ENCODE results near the gene CDYL2. TPM values are rescaled to one million over a fixed set of nuclear protein-coding genes. Genes with fewer than 3 reads are reported as not detected.

CDYL2 gene
- total RNA-seq, 1 donor from 2014 or later = 2.9 TPM

DNA sequence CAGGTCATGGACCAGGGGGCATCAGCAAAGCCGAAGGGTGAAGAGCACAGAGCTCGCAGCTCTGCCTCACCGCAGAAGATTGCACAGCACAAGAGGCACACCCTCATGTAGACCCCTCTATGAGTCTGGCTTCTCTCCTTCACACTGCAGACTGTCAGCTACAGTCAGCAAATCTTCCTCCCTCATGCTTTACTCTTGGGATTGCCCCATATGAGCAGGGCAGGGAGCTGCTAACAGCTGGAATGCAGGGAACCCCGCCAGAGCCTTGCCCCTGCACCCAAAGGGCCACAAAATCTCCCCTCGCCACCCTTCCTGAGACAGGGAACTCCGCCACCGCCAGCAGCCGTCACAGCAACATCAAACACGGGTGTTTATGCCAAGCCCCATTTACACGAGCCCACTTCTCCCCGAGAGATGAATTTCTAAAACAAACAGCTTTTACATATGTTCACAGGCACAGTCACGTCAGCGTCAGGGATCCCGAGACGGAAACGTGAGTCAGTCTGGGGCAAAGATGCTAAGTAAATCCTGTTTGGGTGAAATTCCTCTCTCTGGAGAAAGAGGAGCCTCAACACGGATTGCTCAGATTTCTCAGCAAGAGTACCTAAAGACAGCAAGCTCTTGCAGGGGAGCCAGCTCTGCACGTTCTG is 121.9 kb downstream of the CDYL2 start:
- Histone ChIP-seq H3K9me3 (no peaks in the 10 kb centered on the region), H3K36me3 (peaks cover 0 to 10% of the 10 kb centered on the region in 2 donors), H3K27me3 (no peaks in the 10 kb centered on the region), H3K27ac (no peak overlapping the region), H3K4me1 (no peaks in the 10 kb centered on the region), H3K4me3 (no peak overlapping the region)
- TF ChIP-seq POLR2AphosphoS5 (IDR thresholded peaks at IDR 0.05; ENCODE audit: insufficient read depth in 1 of 2, low read depth in 1 of 2) (no peak), POLR2A (IDR thresholded peaks at IDR 0.05) (no peak)
- TF ChIP-seq, protein P1, sequence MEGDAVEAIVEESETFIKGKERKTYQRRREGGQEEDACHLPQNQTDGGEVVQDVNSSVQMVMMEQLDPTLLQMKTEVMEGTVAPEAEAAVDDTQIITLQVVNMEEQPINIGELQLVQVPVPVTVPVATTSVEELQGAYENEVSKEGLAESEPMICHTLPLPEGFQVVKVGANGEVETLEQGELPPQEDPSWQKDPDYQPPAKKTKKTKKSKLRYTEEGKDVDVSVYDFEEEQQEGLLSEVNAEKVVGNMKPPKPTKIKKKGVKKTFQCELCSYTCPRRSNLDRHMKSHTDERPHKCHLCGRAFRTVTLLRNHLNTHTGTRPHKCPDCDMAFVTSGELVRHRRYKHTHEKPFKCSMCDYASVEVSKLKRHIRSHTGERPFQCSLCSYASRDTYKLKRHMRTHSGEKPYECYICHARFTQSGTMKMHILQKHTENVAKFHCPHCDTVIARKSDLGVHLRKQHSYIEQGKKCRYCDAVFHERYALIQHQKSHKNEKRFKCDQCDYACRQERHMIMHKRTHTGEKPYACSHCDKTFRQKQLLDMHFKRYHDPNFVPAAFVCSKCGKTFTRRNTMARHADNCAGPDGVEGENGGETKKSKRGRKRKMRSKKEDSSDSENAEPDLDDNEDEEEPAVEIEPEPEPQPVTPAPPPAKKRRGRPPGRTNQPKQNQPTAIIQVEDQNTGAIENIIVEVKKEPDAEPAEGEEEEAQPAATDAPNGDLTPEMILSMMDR (IDR thresholded peaks at IDR 0.05) = no peak
- intact Hi-C loops (cut with DNase I) = no loop called here
- DNase-seq (ENCODE audit: extremely low spot score in 2 of 2) = peak in 1 of 2 donors; percentile 70

DNA sequence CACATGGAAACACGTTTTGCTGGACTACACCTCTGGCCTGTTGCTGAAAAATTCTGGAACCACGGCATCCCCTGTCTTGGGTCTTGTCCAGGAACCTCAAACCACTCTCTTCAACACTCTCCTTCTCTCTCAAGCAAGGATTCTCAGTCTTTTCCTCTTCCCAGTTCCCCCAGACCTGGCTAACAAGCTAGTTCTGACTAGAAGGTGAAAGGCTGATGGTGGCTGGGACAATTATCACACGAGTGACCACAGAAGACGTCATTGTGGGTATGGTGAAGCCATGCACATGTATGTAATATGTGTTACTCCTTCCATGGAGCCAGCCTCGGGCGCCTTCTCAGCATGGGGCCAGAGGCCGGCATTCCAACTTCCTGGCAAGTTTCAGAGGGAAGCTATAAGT is 123.0 kb downstream of the CDYL2 start:
- Histone ChIP-seq H3K9me3 (no peaks in the 10 kb centered on the region), H3K27ac (no peak overlapping the region), H3K27me3 (no peaks in the 10 kb centered on the region), H3K4me1 (no peaks in the 10 kb centered on the region), H3K36me3 (peaks cover 0 to 10% of the 10 kb centered on the region in 2 donors), H3K4me3 (no peak overlapping the region)
- TF ChIP-seq POLR2AphosphoS5 (IDR thresholded peaks at IDR 0.05; ENCODE audit: insufficient read depth in 1 of 2, low read depth in 1 of 2) (no peak), POLR2A (IDR thresholded peaks at IDR 0.05) (no peak)
- TF ChIP-seq, protein P1 (IDR thresholded peaks at IDR 0.05) = no peak
- peak in 1 of 2 donors; percentile 34 for DNase-seq (ENCODE audit: extremely low spot score in 2 of 2)
- intact Hi-C loops (cut with DNase I) = no loop called here

DNA sequence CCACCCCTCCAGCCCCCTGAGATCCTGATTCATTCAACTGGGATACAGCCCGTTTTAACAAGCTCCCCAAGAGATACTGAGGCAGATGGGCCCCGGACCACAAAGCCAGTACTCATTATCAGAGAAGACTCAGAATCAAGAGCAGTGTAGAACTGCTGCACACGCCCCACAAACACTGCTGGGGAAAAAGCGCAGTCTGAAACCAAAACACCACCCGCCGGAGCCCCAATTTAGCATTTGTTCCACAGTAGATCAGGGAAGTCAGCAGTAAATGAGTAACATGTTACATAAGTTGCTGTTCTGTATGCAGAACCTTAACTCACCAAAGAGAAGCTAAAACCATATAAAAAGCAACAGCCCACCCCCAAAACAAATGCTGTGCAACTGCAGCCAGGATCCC is 123.6 kb downstream of the CDYL2 start:
- Histone ChIP-seq H3K27me3 (no peaks in the 10 kb centered on the region), H3K27ac (no peak overlapping the region), H3K36me3 (peaks cover 0 to 10% of the 10 kb centered on the region in 2 donors), H3K4me1 (no peaks in the 10 kb centered on the region), H3K4me3 (no peak overlapping the region), H3K9me3 (no peaks in the 10 kb centered on the region)
- no peak for DNase-seq (ENCODE audit: extremely low spot score in 2 of 2)
- intact Hi-C loops (cut with DNase I) = no loop called here
- TF ChIP-seq, protein P1 (IDR thresholded peaks at IDR 0.05) = no peak
- TF ChIP-seq POLR2A (IDR thresholded peaks at IDR 0.05) (no peak), POLR2AphosphoS5 (IDR thresholded peaks at IDR 0.05; ENCODE audit: insufficient read depth in 1 of 2, low read depth in 1 of 2) (no peak)

DNA sequence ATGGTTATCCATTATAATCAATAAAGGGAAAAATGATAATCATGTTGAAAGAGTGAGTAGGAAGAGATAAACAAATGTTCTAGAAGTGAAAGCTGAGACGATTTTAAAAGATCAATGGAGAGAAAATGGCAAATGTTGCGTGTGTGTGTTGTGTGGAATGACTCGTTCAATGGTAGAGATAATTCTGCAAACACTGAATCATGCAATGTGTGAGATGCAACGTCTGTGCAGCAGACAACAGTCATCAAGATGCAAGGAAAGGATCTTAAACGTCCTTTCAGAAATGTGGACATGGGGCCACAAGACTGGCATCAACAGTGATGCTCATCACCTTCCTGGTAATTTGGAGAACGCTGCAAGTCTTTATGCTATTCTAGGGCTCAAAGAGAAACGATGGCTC is 124.4 kb downstream of the CDYL2 start:
- no peaks in the 10 kb centered on the region for H3K27me3 ChIP-seq
- no peak for DNase-seq (ENCODE audit: extremely low spot score in 2 of 2)
- H3K27ac ChIP-seq = no peak overlapping the region
- intact Hi-C loops (cut with DNase I) = no loop called here
- TF ChIP-seq POLR2A (IDR thresholded peaks at IDR 0.05) = no peak
- TF ChIP-seq, protein P1 (IDR thresholded peaks at IDR 0.05) = no peak
- TF ChIP-seq POLR2AphosphoS5 (IDR thresholded peaks at IDR 0.05; ENCODE audit: insufficient read depth in 1 of 2, low read depth in 1 of 2) = no peak
- peaks cover 0 to 10% of the 10 kb centered on the region in 2 donors for H3K36me3 ChIP-seq
- no peak overlapping the region for H3K4me3 ChIP-seq
- no peaks in the 10 kb centered on the region for H3K9me3 ChIP-seq
- no peaks in the 10 kb centered on the region for H3K4me1 ChIP-seq

DNA sequence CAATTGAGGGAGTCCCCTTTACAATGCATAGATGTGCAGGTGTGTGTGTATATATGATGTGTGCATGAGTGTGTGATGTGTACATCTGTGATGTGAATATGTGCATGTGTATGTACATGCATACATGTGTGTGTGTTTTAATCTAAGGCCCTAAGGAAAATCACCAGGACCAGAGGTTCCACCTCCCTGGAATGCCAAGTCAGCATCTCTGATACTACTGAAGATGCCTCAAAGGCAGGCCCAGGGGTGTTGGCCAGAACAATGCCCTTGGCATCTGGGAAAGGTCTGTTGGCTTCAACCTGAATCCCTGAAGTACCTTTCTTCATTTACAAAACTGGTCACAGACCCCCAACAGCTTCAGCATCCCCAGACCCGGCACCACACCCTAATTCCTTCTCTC is 129.5 kb downstream of the CDYL2 start:
- DNase-seq (ENCODE audit: extremely low spot score in 2 of 2) = no peak
- H3K9me3 ChIP-seq = no peaks in the 10 kb centered on the region

More for the DNA sequence above, 129.5 kb downstream of the CDYL2 start:
- H3K4me3 ChIP-seq = no peak overlapping the region
- no peak overlapping the region for H3K27ac ChIP-seq
- no peaks in the 10 kb centered on the region for H3K27me3 ChIP-seq
- TF ChIP-seq POLR2A (IDR thresholded peaks at IDR 0.05) = no peak
- TF ChIP-seq POLR2AphosphoS5 (IDR thresholded peaks at IDR 0.05; ENCODE audit: insufficient read depth in 1 of 2, low read depth in 1 of 2) = no peak
- TF ChIP-seq, protein P1 (IDR thresholded peaks at IDR 0.05) = no peak
- no peaks in the 10 kb centered on the region for H3K36me3 ChIP-seq
- no peaks in the 10 kb centered on the region for H3K4me1 ChIP-seq
- intact Hi-C loops (cut with DNase I) = no loop called here
